ENCODE results near the gene RARB. TPM values are rescaled to one million over a fixed set of nuclear protein-coding genes. Genes with fewer than 3 reads are reported as not detected.

The RARB gene
- total and polyA plus RNA-seq, 7 experiments from 2014 or later = 0.07 to 0.13 TPM; not detected in 5

Other genes with a start within 250 kb of the RARB start
- 100 to 1,000 TPM; 109 to 190 (median 127) TPM for gene TOP2B, start 236.6 kb downstream of the RARB start, total RNA-seq
- 100 to 1,000 TPM in 1 of 2 donors, 10 to 100 TPM in 1; 66.6 to 118 TPM for gene TOP2B, start 236.6 kb downstream of the RARB start, polyA plus RNA-seq